ENCODE data around the gene TADA3. TPM values are rescaled to one million over a fixed set of nuclear protein-coding genes. Genes with fewer than 3 reads are reported as not detected.
A peak's percentile ranks its signal among the peaks of the same experiment; 100 is the strongest.

TADA3 gene
- total and polyA plus RNA-seq, 2 of the 4 experiments (the other 2 are of a cell fraction) = 68.0 to 83.0 TPM

DNA sequence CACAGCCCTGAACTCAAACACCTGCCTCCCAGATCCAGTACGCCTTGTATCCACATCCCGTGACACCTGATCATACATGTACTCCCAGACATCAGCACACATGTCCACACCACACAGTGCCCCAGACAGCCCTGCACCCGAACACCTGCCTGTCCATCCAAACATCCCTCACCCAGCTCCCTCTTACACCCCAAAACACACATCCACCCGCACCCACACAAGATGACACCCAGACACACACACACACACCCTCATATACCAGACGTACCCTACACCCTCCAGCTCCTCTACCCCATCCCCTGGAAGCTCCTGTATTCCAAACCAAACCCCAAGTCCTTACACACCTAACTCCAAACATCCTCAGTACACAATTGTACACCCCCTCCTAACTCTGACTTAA is 23.3 kb downstream of the TADA3 start:
- H2BK120ac ChIP-seq (ENCODE audit: low read depth, low read length) = peak overlapping the region; percentile 14; the same call in 1 of the 2 replicates
- peak overlapping the region; percentile 85; the same call in 1 of the 2 replicates for H3K14ac ChIP-seq (replicated peaks; ENCODE audit: low read depth, low read length)
- DNase-seq (no peak), ATAC-seq (ENCODE audit: low read depth) (no peak; the same call in 1 of the 2 replicates)
- CTCF ChIA-PET = no interaction called here
- peaks cover 16 to 48% of the 10 kb centered on the region in 2 experiments; a peak in 3 of 4 replicates for H3K79me1 ChIP-seq (ENCODE audit: low read depth in 1 of 2, low read length in 2 of 2)
- H2BK5ac ChIP-seq (ENCODE audit: low read depth, low read length, poor library complexity, severe bottlenecking) = peak overlapping the region; percentile 40
- 0 out of 2 replicates have a peak overlapping the region, but pooled peaks have one; percentile 16 for H4K91ac ChIP-seq (ENCODE audit: insufficient read depth, low read depth, low read length)
- intact Hi-C loops (cut with micrococcal nuclease) (no loop called here), dilution Hi-C loops (cut with HindIII; ENCODE audit: low sequenced_read_pairs, unreplicated experiment) (no loop called here), in situ Hi-C loops (cut with MboI; ENCODE audit: low sequenced_read_pairs) (no loop called here)
- peaks cover 27% of the 10 kb centered on the region for H3K4me1 ChIP-seq (ENCODE audit: control insufficient read depth, insufficient read depth, low read length)
- H3K56ac ChIP-seq (ENCODE audit: extremely low read depth, insufficient read depth, low read length) = peak overlapping the region; percentile 29; the same call in 1 of the 2 replicates
- H3K27me3 ChIP-seq (ENCODE audit: control insufficient read depth, insufficient read depth, low read length) = no peaks in the 10 kb centered on the region
- H3K18ac ChIP-seq (ENCODE audit: low read depth, low read length) = no peak overlapping the region
- peak overlapping the region; percentile 97 for H3K4me2 ChIP-seq (ENCODE audit: low read depth, low read length)
- 68% methylated on average over 5 of the region's 5 CpGs; no CpG with 5 or more reads in 1 of the 2 experiments for WGBS, 2 experiments (ENCODE audit: extremely low coverage in 2 of 2, insufficient read length in 1 of 2)
- peak overlapping the region; percentile 87 for H2AK9ac ChIP-seq (replicated peaks; ENCODE audit: low read depth, low read length, poor library complexity)
- no TSS peak for BruUV-seq (replicated peaks)
- 0 out of 3 replicates have a peak overlapping the region, but pooled peaks have one; percentile 48 for H2BK15ac ChIP-seq (ENCODE audit: low read depth, low read length)
- H2AFZ ChIP-seq (replicated peaks; ENCODE audit: low read length, poor library complexity) = peak overlapping the region; percentile 98
- H3K4me3 ChIP-seq (ENCODE audit: insufficient read depth, low read depth, low read length) = peak overlapping the region; percentile 72
- H3K27ac ChIP-seq (ENCODE audit: insufficient read depth, low read length) = peak overlapping the region; percentile 46; the same call in 1 of the 2 replicates
- 0 out of 2 replicates have a peak overlapping the region, but pooled peaks have one; percentile 25 for H4K5ac ChIP-seq (ENCODE audit: low read depth, low read length)
- H2BK20ac ChIP-seq (ENCODE audit: low read depth, low read length) = no peak overlapping the region
- H4K8ac ChIP-seq (ENCODE audit: low read depth in 2 of 2, low read length in 2 of 2) = peak overlapping the region; percentile 73 to 76; a peak in 3 of 4 replicates
- TF ChIP-seq RCOR1 (IDR thresholded peaks at IDR 0.05; ENCODE audit: insufficient replicate concordance, low read length) (no peak), RFX5 (IDR thresholded peaks at IDR 0.05; ENCODE audit: low read depth, low read length) (no peak), CEBPB (IDR thresholded peaks at IDR 0.05; ENCODE audit: low read depth, low read length) (no peak), SMC3 (IDR thresholded peaks at IDR 0.05; ENCODE audit: low read depth, low read length) (no peak), MAFK (IDR thresholded peaks at IDR 0.05; ENCODE audit: low read depth, low read length) (no peak), CHD1 (IDR thresholded peaks at IDR 0.05; ENCODE audit: low read depth, low read length) (no peak), FOS (IDR thresholded peaks at IDR 0.05; ENCODE audit: low read depth, low read length) (no peak), BHLHE40 (IDR thresholded peaks at IDR 0.05; ENCODE audit: low read depth, low read length) (no peak)
- TF ChIP-seq, protein P1, sequence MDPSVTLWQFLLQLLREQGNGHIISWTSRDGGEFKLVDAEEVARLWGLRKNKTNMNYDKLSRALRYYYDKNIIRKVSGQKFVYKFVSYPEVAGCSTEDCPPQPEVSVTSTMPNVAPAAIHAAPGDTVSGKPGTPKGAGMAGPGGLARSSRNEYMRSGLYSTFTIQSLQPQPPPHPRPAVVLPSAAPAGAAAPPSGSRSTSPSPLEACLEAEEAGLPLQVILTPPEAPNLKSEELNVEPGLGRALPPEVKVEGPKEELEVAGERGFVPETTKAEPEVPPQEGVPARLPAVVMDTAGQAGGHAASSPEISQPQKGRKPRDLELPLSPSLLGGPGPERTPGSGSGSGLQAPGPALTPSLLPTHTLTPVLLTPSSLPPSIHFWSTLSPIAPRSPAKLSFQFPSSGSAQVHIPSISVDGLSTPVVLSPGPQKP (IDR thresholded peaks at IDR 0.05; ENCODE audit: borderline replicate concordance, low read depth, low read length) = no peak
- TF ChIP-seq, protein P2, sequence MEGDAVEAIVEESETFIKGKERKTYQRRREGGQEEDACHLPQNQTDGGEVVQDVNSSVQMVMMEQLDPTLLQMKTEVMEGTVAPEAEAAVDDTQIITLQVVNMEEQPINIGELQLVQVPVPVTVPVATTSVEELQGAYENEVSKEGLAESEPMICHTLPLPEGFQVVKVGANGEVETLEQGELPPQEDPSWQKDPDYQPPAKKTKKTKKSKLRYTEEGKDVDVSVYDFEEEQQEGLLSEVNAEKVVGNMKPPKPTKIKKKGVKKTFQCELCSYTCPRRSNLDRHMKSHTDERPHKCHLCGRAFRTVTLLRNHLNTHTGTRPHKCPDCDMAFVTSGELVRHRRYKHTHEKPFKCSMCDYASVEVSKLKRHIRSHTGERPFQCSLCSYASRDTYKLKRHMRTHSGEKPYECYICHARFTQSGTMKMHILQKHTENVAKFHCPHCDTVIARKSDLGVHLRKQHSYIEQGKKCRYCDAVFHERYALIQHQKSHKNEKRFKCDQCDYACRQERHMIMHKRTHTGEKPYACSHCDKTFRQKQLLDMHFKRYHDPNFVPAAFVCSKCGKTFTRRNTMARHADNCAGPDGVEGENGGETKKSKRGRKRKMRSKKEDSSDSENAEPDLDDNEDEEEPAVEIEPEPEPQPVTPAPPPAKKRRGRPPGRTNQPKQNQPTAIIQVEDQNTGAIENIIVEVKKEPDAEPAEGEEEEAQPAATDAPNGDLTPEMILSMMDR (conservative IDR thresholded peaks at IDR 0.05; ENCODE audit: low read depth, low read length) = no peak
- TF ChIP-seq, protein P3, sequence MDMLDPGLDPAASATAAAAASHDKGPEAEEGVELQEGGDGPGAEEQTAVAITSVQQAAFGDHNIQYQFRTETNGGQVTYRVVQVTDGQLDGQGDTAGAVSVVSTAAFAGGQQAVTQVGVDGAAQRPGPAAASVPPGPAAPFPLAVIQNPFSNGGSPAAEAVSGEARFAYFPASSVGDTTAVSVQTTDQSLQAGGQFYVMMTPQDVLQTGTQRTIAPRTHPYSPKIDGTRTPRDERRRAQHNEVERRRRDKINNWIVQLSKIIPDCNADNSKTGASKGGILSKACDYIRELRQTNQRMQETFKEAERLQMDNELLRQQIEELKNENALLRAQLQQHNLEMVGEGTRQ (IDR thresholded peaks at IDR 0.05; ENCODE audit: low read depth, low read length) = no peak
- H3K36me3 ChIP-seq (ENCODE audit: control insufficient read depth, insufficient read depth, low read length) = peaks cover 1% of the 10 kb centered on the region; the same call in 1 of the 2 replicates
- no peaks in the 10 kb centered on the region for H3K9me3 ChIP-seq (ENCODE audit: control insufficient read depth, insufficient read depth, low read length)
- POLR2A ChIA-PET (ENCODE audit: unreplicated experiment) = no interaction called here
- peak overlapping the region; percentile 96 for H2AK5ac ChIP-seq (ENCODE audit: low read depth, low read length)
- H3K23ac ChIP-seq (ENCODE audit: low read depth, low read length) = peak overlapping the region; percentile 60; the same call in 1 of the 2 replicates
- peaks cover 8% of the 10 kb centered on the region; the same call in 1 of the 2 replicates for H4K20me1 ChIP-seq (ENCODE audit: insufficient read depth, low read length)
- peak overlapping the region; percentile 12 for H3K4ac ChIP-seq (ENCODE audit: low read depth, low read length)
- H3K9ac ChIP-seq (ENCODE audit: low read depth, low read length) = peak overlapping the region; percentile 63
- peaks cover 28% of the 10 kb centered on the region for H3K9me1 ChIP-seq (ENCODE audit: insufficient read depth, low read length)

Measured in IMR-90 (cell line).